GM19467 (cell line): ENCODE measurements around the gene POLR3B.

Source experiments
- ATAC-seq: cut with Tn5 transposase; IDR thresholded peaks from one replicate; pipeline ENCODE4 v1.9.1; 2021; ENCODE audit warnings: mild to moderate bottlenecking, moderate library complexity; ENCODE audit not compliant: unreplicated experiment

POLR3B gene

DNA sequence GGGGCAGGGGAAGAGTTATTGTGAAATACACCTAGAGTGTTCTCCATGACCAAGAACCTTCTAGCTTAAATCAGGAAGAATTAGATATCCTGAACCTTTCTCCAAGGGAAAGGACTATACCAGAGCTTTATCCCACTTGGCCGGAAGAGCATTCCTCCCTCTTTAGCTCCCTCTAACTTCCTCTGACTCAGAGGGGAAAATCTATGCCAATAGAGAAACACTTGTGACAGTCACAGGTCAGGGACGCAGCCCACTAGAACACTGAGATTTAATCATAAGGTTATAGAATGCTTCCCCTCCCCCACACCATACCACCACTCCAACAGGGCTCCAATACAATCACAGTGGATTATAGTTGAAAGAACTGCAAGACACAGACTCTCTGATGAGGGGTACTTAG is 169.8 kb downstream of the POLR3B start:
- no peak for ATAC-seq

- ATAC-seq: no peak
Measured at GRCh38 chr12:106541201-106541600, 183.7 kb downstream of the POLR3B start.

DNA sequence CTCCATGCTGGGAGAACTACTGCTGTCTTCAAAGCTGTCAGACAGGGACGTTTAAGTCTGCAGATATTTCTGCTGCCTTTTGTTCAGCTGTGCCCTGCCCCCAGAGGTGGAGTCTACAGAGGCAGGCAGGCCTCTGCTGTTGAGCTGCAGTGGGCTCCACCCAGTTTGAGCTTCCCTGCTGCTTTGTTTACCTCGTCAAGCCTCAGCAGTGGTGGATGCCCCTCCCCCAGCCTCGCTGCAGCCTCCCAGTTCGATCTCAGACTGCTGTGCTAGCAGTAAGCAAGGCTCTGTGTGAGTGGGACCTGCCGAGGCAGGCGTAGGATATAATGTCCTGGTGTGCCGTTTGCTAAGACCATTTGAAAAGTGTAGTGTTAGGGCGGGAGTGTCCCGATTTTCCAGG is 193.9 kb downstream of the POLR3B start:
- ATAC-seq: no peak

GRCh38 chr12:106552228-106552627 is 194.7 kb downstream of the POLR3B start:
- ATAC-seq: no peak
